GM12865 (cell line): ENCODE measurements around the gene LRRC41.

Experiments
- DNase-seq: peaks from one replicate; pipeline ENCODE4 v3.0.0; 2010; ENCODE audit warnings: low read depth
- H3K4me3 ChIP-seq: 2 replicates; pipeline ENCODE4 v1.5.1; 2011; ENCODE audit warnings: mild to moderate bottlenecking, low read depth, low read length, control low read depth
- CTCF ChIP-seq: IDR thresholded peaks from 2 replicates; pipeline ENCODE4 v1.5.1; 2011; ENCODE audit warnings: low read length, control low read depth, low read depth, inconsistent platforms; ENCODE audit not compliant: insufficient read depth; ENCODE audit errors: missing control alignments

LRRC41 gene

DNA sequence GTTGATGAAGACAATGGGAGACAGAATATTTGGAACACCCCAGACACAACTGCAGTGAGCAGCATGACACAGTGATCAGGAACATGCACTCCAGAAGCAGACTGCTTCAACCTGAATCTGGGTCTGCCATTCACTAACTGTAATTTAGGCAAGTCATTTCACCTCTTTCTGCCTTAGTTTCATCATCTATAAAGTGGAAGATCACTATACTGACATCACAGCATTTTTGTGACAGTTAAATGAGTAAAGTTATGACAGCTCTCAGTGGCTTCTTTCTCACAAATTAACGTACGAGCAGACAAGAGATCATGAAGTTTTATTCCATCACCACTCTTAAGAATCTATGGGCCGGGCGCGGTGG is 14.3 kb downstream of the LRRC41 start:
- H3K4me3 ChIP-seq = no peak overlapping the region
- TF ChIP-seq CTCF = no peak
- no peak for DNase-seq

GRCh38 chr1:46288485-46289133 is 14.8 kb downstream of the LRRC41 start:
- DNase-seq = no peak
- H3K4me3 ChIP-seq = no peak overlapping the region
- no peak for TF ChIP-seq CTCF

- no peak overlapping the region for H3K4me3 ChIP-seq
- DNase-seq = no peak
- TF ChIP-seq CTCF = no peak
Observed at GRCh38 chr1:46285730-46286477, 17.5 kb downstream of the LRRC41 start.

GRCh38 chr1:46284597-46285564 is 18.5 kb downstream of the LRRC41 start:
- no peak overlapping the region for H3K4me3 ChIP-seq
- TF ChIP-seq CTCF = no peak
- no peak for DNase-seq

DNA sequence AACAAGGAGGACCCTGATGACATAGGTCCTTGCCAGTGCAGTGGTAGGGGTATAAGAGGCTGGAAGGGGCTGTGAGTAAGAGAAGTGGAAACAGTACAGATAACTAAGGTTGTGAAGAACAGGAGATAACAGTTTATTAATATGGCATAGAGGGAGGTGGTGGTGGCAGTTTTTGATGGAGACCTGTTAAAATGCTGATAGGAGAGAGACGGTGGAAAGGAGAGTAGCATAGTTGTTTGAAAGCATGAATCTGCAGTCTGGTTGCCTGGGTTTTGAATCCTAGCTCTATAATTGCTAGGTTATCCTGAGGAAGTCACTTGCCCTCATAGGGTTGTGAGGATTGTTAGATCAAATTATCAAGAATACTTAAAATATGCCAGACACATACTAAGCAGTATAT is 19.4 kb downstream of the LRRC41 start:
- TF ChIP-seq CTCF = no peak
- no peak for DNase-seq
- no peak overlapping the region for H3K4me3 ChIP-seq

GRCh38 chr1:46281021-46281420 is 22.4 kb downstream of the LRRC41 start:
- TF ChIP-seq CTCF = no peak
- H3K4me3 ChIP-seq = no peak overlapping the region
- no peak for DNase-seq
